OCI-LY1 (cell line): ENCODE results near the gene CLUH.
"Not testable (repeated sequence)": the region's sequence is repeated elsewhere in the genome, so short reads cannot be mapped to it uniquely, and the experiment has no call there.

ENCODE experiments used
- H2AFZ ChIP-seq: fragments of 200-600 bp; sonication (generic), shearing (Covaris generic); 2 replicates; pipeline ENCODE4 v1.6.0; 2014; ENCODE audit warnings: antibody characterized with exemption, mild to moderate bottlenecking, low read length
- H3F3A ChIP-seq: fragments of 200-600 bp; sonication (generic), shearing (Covaris generic); 2 replicates; pipeline ENCODE4 v1.6.0; 2014; ENCODE audit warnings: mild to moderate bottlenecking, antibody characterized with exemption, low read length, moderate library complexity; ENCODE audit not compliant: insufficient read depth
- H3K27ac ChIP-seq: fragments of 200-600 bp; sonication (generic); 2 replicates; pipeline ENCODE4 v1.5.1; 2014; ENCODE audit warnings: low read length, mixed run types, mild to moderate bottlenecking, low read depth; ENCODE audit not compliant: poor library complexity, severe bottlenecking
- H3K27me3 ChIP-seq: fragments of 200-600 bp; sonication (generic); 2 replicates; pipeline ENCODE4 v1.6.0; 2014; ENCODE audit warnings: antibody characterized with exemption, mild to moderate bottlenecking, low read length, moderate library complexity; ENCODE audit not compliant: insufficient read depth
- H3K36me3 ChIP-seq: fragments of 200-600 bp; sonication (generic); 2 replicates; pipeline ENCODE4 v1.6.1; 2014; ENCODE audit warnings: mild to moderate bottlenecking, antibody characterized with exemption, low read length, moderate library complexity, mixed read lengths; ENCODE audit not compliant: insufficient read depth
- H3K4me1 ChIP-seq: fragments of 200-600 bp; sonication (generic); 2 replicates; pipeline ENCODE4 v1.5.1; 2014; ENCODE audit warnings: mild to moderate bottlenecking, low read length, moderate library complexity; ENCODE audit not compliant: insufficient read depth, severe bottlenecking
- H3K4me2 ChIP-seq: fragments of 200-600 bp; sonication (generic), shearing (Covaris generic); 2 replicates; pipeline ENCODE4 v1.6.1; 2014; ENCODE audit warnings: low read length
- H3K4me3 ChIP-seq: fragments of 200-600 bp; sonication (generic); 2 replicates; pipeline ENCODE4 v1.5.1; 2014; ENCODE audit warnings: low read length, low read depth, mild to moderate bottlenecking, mixed read lengths; ENCODE audit not compliant: poor library complexity, severe bottlenecking
- H3K79me2 ChIP-seq: fragments of 200-600 bp; shearing (Covaris generic); 2 replicates; pipeline ENCODE4 v1.6.1; 2016; ENCODE audit warnings: mixed run types, low read length, mixed read lengths; ENCODE audit not compliant: insufficient read depth
- H3K9ac ChIP-seq: fragments of 200-600 bp; sonication (generic), shearing (Covaris generic); 2 replicates; pipeline ENCODE4 v1.6.1; 2014; ENCODE audit warnings: mild to moderate bottlenecking, low read length, mixed read lengths
- H3K9me2 ChIP-seq: fragments of 200-600 bp; sonication (generic), shearing (Covaris generic); 2 replicates; pipeline ENCODE4 v1.6.1; 2014; ENCODE audit warnings: low read depth, mild to moderate bottlenecking, low read length, mixed read lengths
- H3K9me3 ChIP-seq: fragments of 200-600 bp; shearing (Covaris generic); 2 replicates; pipeline ENCODE4 v1.6.1; 2014; ENCODE audit warnings: low read length, mixed read lengths
- H4K20me1 ChIP-seq: fragments of 200-600 bp; sonication (generic), shearing (Covaris generic); 2 replicates; pipeline ENCODE4 v1.6.0; 2016; ENCODE audit warnings: mild to moderate bottlenecking, low read length; ENCODE audit not compliant: insufficient read depth
- CTCF ChIP-seq: fragments of 200-600 bp; sonication (generic), shearing (Covaris generic); IDR thresholded peaks from 2 replicates; pipeline ENCODE4 v1.5.1; 2017; ENCODE audit warnings: mild to moderate bottlenecking, antibody characterized with exemption, low read length, moderate library complexity, mixed read lengths
- EZH2 ChIP-seq: fragments of 200-600 bp; sonication (generic), shearing (Covaris generic); IDR thresholded peaks from 2 replicates; pipeline ENCODE4 v1.8.0; 2017; ENCODE audit warnings: borderline replicate concordance, mixed run types, mild to moderate bottlenecking, antibody characterized with exemption, low read length, moderate library complexity, mixed read lengths

The CLUH gene

GRCh38 chr17:2700030-2700490, 11.5 kb downstream of the CLUH start:
- no peak for TF ChIP-seq EZH2
- no peak for TF ChIP-seq CTCF
- Histone ChIP-seq H3K9me2 (no peaks in the 10 kb centered on the region), H3K9me3 (no peaks in the 10 kb centered on the region), H3K4me1 (no peaks in the 10 kb centered on the region), H3K27ac (no peak overlapping the region), H2AFZ (no peak overlapping the region), H3K27me3 (no peaks in the 10 kb centered on the region), H3F3A (no peaks in the 10 kb centered on the region), H4K20me1 (no peaks in the 10 kb centered on the region), H3K4me3 (no peak overlapping the region), H3K36me3 (peaks cover 92% of the 10 kb centered on the region), H3K4me2 (no peak overlapping the region), H3K79me2 (no peaks in the 10 kb centered on the region), H3K9ac (no peak overlapping the region)

- H3K79me2 ChIP-seq, H3K4me1 ChIP-seq, H4K20me1 ChIP-seq, H2AFZ ChIP-seq, H3K9me2 ChIP-seq, H3F3A ChIP-seq, H3K9me3 ChIP-seq, H3K4me2 ChIP-seq, H3K9ac ChIP-seq, H3K27ac ChIP-seq, H3K27me3 ChIP-seq, H3K4me3 ChIP-seq: not testable (repeated sequence)
- H3K36me3 ChIP-seq, result peaks cover 91% of the 10 kb centered on the region
These were observed 12.3 kb downstream of the CLUH start for GRCh38 chr17:2699216-2699805.

- no peak for TF ChIP-seq EZH2
- TF ChIP-seq CTCF, result no peak
- no peaks in the 10 kb centered on the region for H4K20me1 ChIP-seq
- no peak overlapping the region for H2AFZ ChIP-seq
These were observed 13.9 kb downstream of the CLUH start for GRCh38 chr17:2697611-2698162.

More at GRCh38 chr17:2697611-2698162, 13.9 kb downstream of the CLUH start:
- Histone ChIP-seq H3K4me2 (no peak overlapping the region), H3K9ac (no peak overlapping the region), H3K4me3 (no peak overlapping the region), H3K27ac (no peak overlapping the region), H3K9me2 (no peaks in the 10 kb centered on the region), H3K4me1 (no peaks in the 10 kb centered on the region), H3F3A (no peaks in the 10 kb centered on the region), H3K36me3 (peaks cover 90% of the 10 kb centered on the region), H3K27me3 (no peaks in the 10 kb centered on the region), H3K9me3 (no peaks in the 10 kb centered on the region), H3K79me2 (no peaks in the 10 kb centered on the region)
